K562 (cell line): ENCODE measurements around the gene NMRAL1. TPM values are rescaled to one million over a fixed set of nuclear protein-coding genes. Genes with fewer than 3 reads are reported as not detected.

Experiments used
- CBFA2T3 ChIP-seq: fragments of 450-650 bp; IDR thresholded peaks from 2 replicates; pipeline ENCODE4 v1.6.1; 2017
- CHD2 ChIP-seq: IDR thresholded peaks from 2 replicates; pipeline ENCODE4 v1.6.1; 2011; ENCODE audit warnings: low read depth, low read length
- CREB3L1 ChIP-seq: fragments of 450-650 bp; IDR thresholded peaks from 2 replicates; pipeline ENCODE4 v1.6.1; 2014; ENCODE audit warnings: low read depth, mild to moderate bottlenecking, moderate library complexity, borderline replicate concordance
- DMBX1 ChIP-seq: fragments of 250-450 bp; sonication (Bioruptor Pico); IDR thresholded peaks from 2 replicates; pipeline ENCODE4 v1.8.0; 2022; ENCODE audit warnings: inconsistent platforms, mild to moderate bottlenecking, moderate library complexity, borderline replicate concordance
- ELF4 ChIP-seq: fragments of 450-650 bp; formaldehyde crosslinking; IDR thresholded peaks from 2 replicates; pipeline ENCODE4 v1.4.0; 2022; ENCODE audit warnings: missing genetic modification characterization
- EP300 ChIP-seq: IDR thresholded peaks from 2 replicates; pipeline ENCODE4 v1.6.1; 2012; ENCODE audit warnings: low read length, improper control_type of control experiment
- FOXJ3 ChIP-seq: sonication (generic); formaldehyde crosslinking; IDR thresholded peaks from 2 replicates; pipeline ENCODE4 v1.4.0; 2020; ENCODE audit warnings: mild to moderate bottlenecking, missing genetic modification reagents
- FOXM1 ChIP-seq, 2 experiments: fragments of 450-650 bp in 1 of 2; sonication (generic) in 1 of 2; formaldehyde crosslinking in 1 of 2; IDR thresholded peaks; 2 replicates each; pipeline versions ENCODE4 v1.6.1 to v1.9.0; 2017 to 2022; ENCODE audit warnings: low read depth in 2 of 2, mild to moderate bottlenecking in 2 of 2, missing genetic modification reagents in 1 of 2, moderate library complexity in 1 of 2
- FUS ChIP-seq: fragments of 200-400 bp; formaldehyde crosslinking; optimal IDR thresholded peaks from 2 replicates; pipeline ENCODE3; 2017; ENCODE audit warnings: low read depth, low read length
- KDM4B ChIP-seq, 2 experiments: fragments of 450-650 bp in 1 of 2; sonication (generic) in 1 of 2; IDR thresholded peaks; 2 replicates each; pipeline ENCODE4 v1.6.1; 2016 to 2017; ENCODE audit warnings: borderline replicate concordance in 2 of 2, antibody characterized with exemption in 1 of 2, low read depth in 1 of 2, mild to moderate bottlenecking in 1 of 2
- KLF13 ChIP-seq: fragments of 450-650 bp; IDR thresholded peaks from 2 replicates; pipeline ENCODE4 v1.6.1; 2016; ENCODE audit warnings: missing genetic modification characterization, low read depth, mild to moderate bottlenecking, missing compliant biosample characterization, moderate library complexity, borderline replicate concordance
- NCOA4 ChIP-seq: fragments of 450-650 bp; IDR thresholded peaks from 2 replicates; pipeline ENCODE4 v1.6.1; 2018; ENCODE audit warnings: mild to moderate bottlenecking; ENCODE audit not compliant: partially characterized antibody
- RBFOX2 ChIP-seq: fragments of 200-400 bp; formaldehyde crosslinking; IDR thresholded peaks from 2 replicates; pipeline ENCODE4 v1.6.1; 2017; ENCODE audit warnings: low read depth, mild to moderate bottlenecking, low read length, moderate library complexity
- RBM34 ChIP-seq: fragments of 200-400 bp; formaldehyde crosslinking; IDR thresholded peaks from 2 replicates; pipeline ENCODE4 v1.6.1; 2018; ENCODE audit warnings: low read length, borderline replicate concordance; ENCODE audit not compliant: insufficient read depth
- RNF2 ChIP-seq: sonication (generic); IDR thresholded peaks from 2 replicates; pipeline ENCODE4 v1.6.1; 2016
- STAT6 ChIP-seq: sonication (generic); formaldehyde crosslinking; IDR thresholded peaks from 2 replicates; pipeline ENCODE4 v1.8.1; 2023; ENCODE audit warnings: mild to moderate bottlenecking, missing genetic modification reagents
- TBL1XR1 ChIP-seq, 2 experiments: IDR thresholded peaks; 2 replicates each; pipeline ENCODE4 v1.6.1; 2012; ENCODE audit warnings: improper control_type of control experiment in 2 of 2, low read length in 2 of 2, mild to moderate bottlenecking in 1 of 2
- YY1 ChIP-seq, 3 experiments: IDR thresholded peaks; 2 replicates each; pipeline ENCODE4 v1.6.1; 2011; ENCODE audit warnings: low read length in 2 of 3, mild to moderate bottlenecking in 2 of 3, moderate library complexity in 2 of 3, borderline replicate concordance in 1 of 3, control low read depth in 1 of 3, low read depth in 1 of 3; ENCODE audit not compliant: insufficient read depth in 3 of 3, insufficient replicate concordance in 2 of 3, control insufficient read depth in 1 of 3, insufficient read length in 1 of 3; ENCODE audit errors: extremely low read depth in 1 of 3
- ZHX1 ChIP-seq: fragments of 150-350 bp; conservative IDR thresholded peaks from 2 replicates; pipeline ENCODE4 v1.6.1; 2014; ENCODE audit warnings: low read length
- ZNF212 ChIP-seq: fragments of 450-650 bp; formaldehyde crosslinking; IDR thresholded peaks from 2 replicates; pipeline ENCODE4 v1.4.0; 2020; ENCODE audit warnings: mild to moderate bottlenecking
- ZNF830 ChIP-seq: fragments of 250-450 bp; sonication (Bioruptor Pico); IDR thresholded peaks from 2 replicates; pipeline ENCODE4 v1.5.0; 2021; ENCODE audit warnings: mild to moderate bottlenecking
- polyA plus RNA-seq, 8 experiments: library from polyadenylated mRNA; depleted of rRNA in 4 of 8; stranded (reverse) in 5 of 8; unstranded in 3 of 8; fragments of >200 nt; fragmentation: Nextera tagmentation in 2 of 8; fragmentation: Illumina TruSeq in 1 of 8; extraction: Ambion mirVana in 2 of 8; extraction: Trizol in 1 of 8; gene quantifications; 2 replicates each; pipeline versions ENCODE4 v1.2.1 to v1.2.3, GENCODE V29; 2011 to 2014; ENCODE audit warnings: inconsistent platforms in 1 of 8, missing spikeins in 1 of 8
- total RNA-seq, 7 experiments: library from RNA; depleted of rRNA in 6 of 7; stranded (reverse); fragments of >200 nt in 6 of 7; fragmentation: Illumina TruSeq in 2 of 7; extraction: Trizol in 2 of 7; gene quantifications; 2 replicates each; pipeline versions ENCODE4 v1.2.1 to v1.2.3, GENCODE V29; 2011 to 2021; ENCODE audit warnings: low replicate concordance in 1 of 7

The NMRAL1 gene
- total and polyA plus RNA-seq, 9 of the 15 experiments (the other 6 are each of a cell fraction or from before 2014, with no cell fraction given): 6.3 to 116 (median 63.2) TPM

- TF ChIP-seq CREB3L1: peak; percentile 79; the same call in 1 of the 2 replicates
- no peak for TF ChIP-seq FUS
- no peak for TF ChIP-seq RBM34
- peak; percentile 44 for TF ChIP-seq CBFA2T3
- TF ChIP-seq FOXJ3 (CRISPR knock-in tag): no peak
- TF ChIP-seq ZHX1: 0 out of 2 replicates have a peak, but pooled peaks have one; percentile 29
- no peak for TF ChIP-seq DMBX1
- no peak for TF ChIP-seq STAT6 (CRISPR knock-in tag)
- TF ChIP-seq NCOA4: no peak
- no peak for TF ChIP-seq TBL1XR1 (IDR thresholded peaks at IDR 0.05; ENCODE audit: low read length in 2 of 2)
- no peak for TF ChIP-seq ZNF212 (CRISPR knock-in tag)
- no peak for TF ChIP-seq FOXM1 (IDR thresholded peaks at IDR 0.05; ENCODE audit: low read depth)
- TF ChIP-seq FOXM1 (CRISPR knock-in tag; IDR thresholded peaks at IDR 0.05; ENCODE audit: low read depth): no peak
- TF ChIP-seq RNF2: peak; percentile 80
- peak; percentile 95 for TF ChIP-seq RBFOX2
- no peak for TF ChIP-seq KDM4B (IDR thresholded peaks at IDR 0.05; ENCODE audit: borderline replicate concordance in 2 of 2, low read depth in 1 of 2)
- TF ChIP-seq ELF4 (CRISPR knock-in tag): peak; percentile 86
- peak; percentile 98 for TF ChIP-seq CHD2
- TF ChIP-seq YY1 (IDR thresholded peaks at IDR 0.05; ENCODE audit: borderline replicate concordance in 1 of 3, control insufficient read depth in 1 of 3, extremely low read depth in 1 of 3, insufficient read depth in 3 of 3, insufficient read length in 1 of 3, insufficient replicate concordance in 2 of 3, low read depth in 1 of 3, low read length in 2 of 3): peak in 2 of 3 experiments; percentile 73 to 78
- TF ChIP-seq EP300: peak; percentile 50; the same call in 1 of the 2 replicates
- TF ChIP-seq ZNF830 (CRISPR knock-in tag): no peak
- TF ChIP-seq KLF13 (tag): no peak
These were observed at the start of gene NMRAL1 (continued) for GRCh38 chr16:4474192-4474961.
